ENCODE data around the gene DMXL1.
"Not testable (repeated sequence)": the region's sequence is repeated elsewhere in the genome, so short reads cannot be mapped to it uniquely, and the experiment has no call there.

The DMXL1 gene

GRCh38 chr5:119123280-119123679 lies 52.4 kb downstream of the DMXL1 start:
- no peaks in the 10 kb centered on the region for H4K20me1 ChIP-seq (ENCODE audit: insufficient read depth, low read length)
- H3K9me2 ChIP-seq (ENCODE audit: low read depth, low read length), result no peaks in the 10 kb centered on the region
- H3K4me2 ChIP-seq (ENCODE audit: low read length), result no peak overlapping the region
- no peaks in the 10 kb centered on the region for H3F3A ChIP-seq (ENCODE audit: insufficient read depth, low read length)
- no peaks in the 10 kb centered on the region for H3K27me3 ChIP-seq (ENCODE audit: insufficient read depth, low read length)
- no peak overlapping the region for H2AFZ ChIP-seq (ENCODE audit: low read length)
- no peaks in the 10 kb centered on the region for H3K4me1 ChIP-seq (ENCODE audit: insufficient read depth, low read length, severe bottlenecking)
- no peaks in the 10 kb centered on the region for H3K9me3 ChIP-seq (ENCODE audit: low read length)
- H3K36me3 ChIP-seq (ENCODE audit: insufficient read depth, low read length), result peaks cover 43% of the 10 kb centered on the region
- no peak overlapping the region for H3K4me3 ChIP-seq (ENCODE audit: low read depth, low read length, poor library complexity, severe bottlenecking)
- H3K79me2 ChIP-seq (ENCODE audit: insufficient read depth, low read length), result no peaks in the 10 kb centered on the region
- TF ChIP-seq EZH2 (IDR thresholded peaks at IDR 0.05; ENCODE audit: borderline replicate concordance, low read length) (no peak), CTCF (IDR thresholded peaks at IDR 0.05; ENCODE audit: low read length) (no peak)
- H3K27ac ChIP-seq (ENCODE audit: low read depth, low read length, poor library complexity, severe bottlenecking), result no peak overlapping the region
- H3K9ac ChIP-seq (ENCODE audit: low read length), result no peak overlapping the region

GRCh38 chr5:119129770-119130169 lies 58.9 kb downstream of the DMXL1 start:
- H3K79me2 ChIP-seq (ENCODE audit: insufficient read depth, low read length), result no peaks in the 10 kb centered on the region

GRCh38 chr5:119131530-119132304 lies 60.8 kb downstream of the DMXL1 start:
- Histone ChIP-seq H3K27ac (ENCODE audit: low read depth, low read length, poor library complexity, severe bottlenecking) (no peak overlapping the region), H3K36me3 (ENCODE audit: insufficient read depth, low read length) (peaks cover 78% of the 10 kb centered on the region), H3K9me3 (ENCODE audit: low read length) (peaks cover 10% of the 10 kb centered on the region), H4K20me1 (ENCODE audit: insufficient read depth, low read length) (no peaks in the 10 kb centered on the region), H3K79me2 (ENCODE audit: insufficient read depth, low read length) (no peaks in the 10 kb centered on the region), H3K4me3 (ENCODE audit: low read depth, low read length, poor library complexity, severe bottlenecking) (no peak overlapping the region), H3K4me2 (ENCODE audit: low read length) (no peak overlapping the region), H3K4me1 (ENCODE audit: insufficient read depth, low read length, severe bottlenecking) (no peaks in the 10 kb centered on the region), H3K27me3 (ENCODE audit: insufficient read depth, low read length) (no peaks in the 10 kb centered on the region), H3K9me2 (ENCODE audit: low read depth, low read length) (no peaks in the 10 kb centered on the region), H2AFZ (ENCODE audit: low read length) (no peak overlapping the region), H3K9ac (ENCODE audit: low read length) (no peak overlapping the region), H3F3A (ENCODE audit: insufficient read depth, low read length) (no peaks in the 10 kb centered on the region)
- no peak for TF ChIP-seq CTCF (IDR thresholded peaks at IDR 0.05; ENCODE audit: low read length)
- no peak for TF ChIP-seq EZH2 (IDR thresholded peaks at IDR 0.05; ENCODE audit: borderline replicate concordance, low read length)

More at GRCh38 chr5:119129770-119130169, 58.9 kb downstream of the DMXL1 start:
- no peaks in the 10 kb centered on the region for H3K9me3 ChIP-seq (ENCODE audit: low read length)
- no peak overlapping the region for H3K4me2 ChIP-seq (ENCODE audit: low read length)
- no peaks in the 10 kb centered on the region for H3K4me1 ChIP-seq (ENCODE audit: insufficient read depth, low read length, severe bottlenecking)
- no peak overlapping the region for H2AFZ ChIP-seq (ENCODE audit: low read length)
- H3K4me3 ChIP-seq (ENCODE audit: low read depth, low read length, poor library complexity, severe bottlenecking), result no peak overlapping the region
- H3K27me3 ChIP-seq (ENCODE audit: insufficient read depth, low read length), result no peaks in the 10 kb centered on the region
- no peak overlapping the region for H3K27ac ChIP-seq (ENCODE audit: low read depth, low read length, poor library complexity, severe bottlenecking)
- H3F3A ChIP-seq (ENCODE audit: insufficient read depth, low read length), result no peaks in the 10 kb centered on the region
- TF ChIP-seq EZH2 (IDR thresholded peaks at IDR 0.05; ENCODE audit: borderline replicate concordance, low read length), result no peak
- no peak for TF ChIP-seq CTCF (IDR thresholded peaks at IDR 0.05; ENCODE audit: low read length)
- H3K36me3 ChIP-seq (ENCODE audit: insufficient read depth, low read length), result peaks cover 65% of the 10 kb centered on the region
- no peaks in the 10 kb centered on the region for H4K20me1 ChIP-seq (ENCODE audit: insufficient read depth, low read length)
- no peak overlapping the region for H3K9ac ChIP-seq (ENCODE audit: low read length)
- no peaks in the 10 kb centered on the region for H3K9me2 ChIP-seq (ENCODE audit: low read depth, low read length)

- not testable (repeated sequence) for H3K9ac ChIP-seq (ENCODE audit: low read length); H3K27ac ChIP-seq (ENCODE audit: low read depth, low read length, poor library complexity, severe bottlenecking); H3K79me2 ChIP-seq (ENCODE audit: insufficient read depth, low read length); H4K20me1 ChIP-seq (ENCODE audit: insufficient read depth, low read length); H3K27me3 ChIP-seq (ENCODE audit: insufficient read depth, low read length); H3F3A ChIP-seq (ENCODE audit: insufficient read depth, low read length); H3K4me1 ChIP-seq (ENCODE audit: insufficient read depth, low read length, severe bottlenecking); H3K9me2 ChIP-seq (ENCODE audit: low read depth, low read length); H2AFZ ChIP-seq (ENCODE audit: low read length); H3K4me2 ChIP-seq (ENCODE audit: low read length); H3K4me3 ChIP-seq (ENCODE audit: low read depth, low read length, poor library complexity, severe bottlenecking)
- Histone ChIP-seq H3K36me3 (ENCODE audit: insufficient read depth, low read length) (peaks cover 73% of the 10 kb centered on the region), H3K9me3 (ENCODE audit: low read length) (peaks cover 20% of the 10 kb centered on the region)
Observed at GRCh38 chr5:119135743-119136142, 64.9 kb downstream of the DMXL1 start.
